ENCODE data around the gene RAMACL.

RAMACL gene

DNA sequence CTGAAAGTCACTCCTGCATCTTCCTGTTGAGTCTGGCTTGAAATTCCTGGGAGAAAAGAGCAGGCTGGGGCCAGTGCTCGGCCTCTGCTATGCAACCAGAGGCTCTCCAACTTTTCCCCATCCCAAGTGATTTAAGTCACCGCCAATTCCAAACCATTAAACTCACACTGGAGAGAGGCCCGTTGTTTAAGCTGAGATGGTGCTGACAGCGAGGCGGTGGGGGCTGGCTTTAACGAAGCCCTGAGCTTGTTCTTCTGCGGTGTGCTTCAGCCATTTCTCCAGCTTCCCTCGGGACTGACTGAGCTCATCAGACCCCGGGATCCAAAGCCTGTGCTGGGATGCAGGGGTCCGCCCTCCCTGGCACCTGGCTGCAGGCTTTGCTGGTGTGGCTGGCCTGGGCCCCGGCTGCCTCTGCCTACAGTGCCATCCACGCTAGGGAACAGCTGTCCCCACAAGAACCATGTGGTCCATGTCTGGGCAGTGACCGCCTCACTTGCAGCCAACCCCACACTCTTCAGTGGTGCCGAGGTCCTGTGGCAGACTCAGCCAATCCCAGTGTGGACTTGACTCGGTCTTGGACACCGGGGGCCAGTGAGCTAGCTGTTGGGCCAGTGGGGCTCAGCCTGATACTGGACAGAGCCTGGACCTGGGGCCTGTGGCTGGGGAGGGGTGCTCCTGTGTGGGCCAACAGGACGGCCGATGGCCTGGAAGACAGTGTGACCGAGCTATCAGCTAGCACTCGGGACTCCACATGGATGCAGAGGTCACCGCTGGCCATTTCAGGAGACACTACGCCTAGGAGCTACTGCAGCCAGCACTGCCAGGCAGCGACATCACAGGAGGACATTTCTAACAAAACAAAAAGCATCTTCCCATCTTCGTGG, 21.2 kb downstream of the RAMACL start:
- no peak for DNase-seq
- no peak for ATAC-seq
- H3K27me3 Mint-ChIP-seq, result no peaks in the 10 kb centered on the region
- peaks cover 1% of the 10 kb centered on the region for H3K9me3 Mint-ChIP-seq
- no peaks in the 10 kb centered on the region for H3K4me1 Mint-ChIP-seq
- H3K36me3 Mint-ChIP-seq (ENCODE audit: low read depth), result no peaks in the 10 kb centered on the region
- no peak overlapping the region for H3K27ac Mint-ChIP-seq
- H3K4me3 Mint-ChIP-seq, result no peak overlapping the region

DNA sequence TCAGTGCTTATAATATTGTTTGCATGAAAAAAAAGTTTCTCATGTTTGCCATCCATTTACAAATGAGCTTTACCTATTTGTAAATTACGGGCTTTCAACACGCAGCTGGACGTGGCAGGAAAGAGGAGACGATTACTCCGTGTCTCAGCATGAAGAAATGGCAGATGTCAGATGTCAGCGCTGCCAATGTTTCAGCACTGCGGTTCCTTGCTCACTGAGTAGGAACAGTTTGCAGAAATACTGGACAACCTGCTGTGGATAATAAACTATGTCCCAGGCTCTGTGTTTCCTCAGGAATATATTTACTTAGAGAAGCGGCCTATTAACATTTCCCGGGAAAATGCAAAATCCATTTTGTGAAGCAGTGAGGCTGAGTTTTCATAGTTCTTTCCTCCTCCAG, 22.7 kb downstream of the RAMACL start:
- ATAC-seq (no peak), DNase-seq (no peak)
- H3K27ac Mint-ChIP-seq, result no peak overlapping the region
- H3K27me3 Mint-ChIP-seq, result no peaks in the 10 kb centered on the region
- no peak overlapping the region for H3K4me3 Mint-ChIP-seq
- peaks cover 4% of the 10 kb centered on the region for H3K36me3 Mint-ChIP-seq (ENCODE audit: low read depth)
- no peaks in the 10 kb centered on the region for H3K4me1 Mint-ChIP-seq
- H3K9me3 Mint-ChIP-seq, result peaks cover 17% of the 10 kb centered on the region

DNA sequence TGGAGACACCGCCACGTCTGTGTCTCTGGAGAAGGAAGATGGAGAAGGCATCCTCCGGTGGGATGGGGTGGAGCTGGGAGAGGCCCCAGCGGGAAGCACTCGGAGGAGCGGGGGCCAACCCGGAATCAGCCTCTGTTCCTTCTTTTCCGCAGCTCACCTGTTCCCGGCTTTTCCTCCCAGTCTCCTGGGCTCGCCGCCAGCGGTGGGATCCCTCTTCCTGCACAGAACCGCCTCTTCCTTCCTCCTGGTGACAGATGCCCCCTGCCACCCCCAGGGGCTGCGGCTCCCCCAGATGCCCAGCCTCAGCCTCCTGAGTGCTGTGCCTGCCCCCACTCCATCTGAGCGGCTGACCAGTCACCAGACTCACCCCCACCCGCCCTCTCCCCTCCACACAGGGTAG, 23.3 kb downstream of the RAMACL start:
- Mint-ChIP-seq H3K4me1 (no peaks in the 10 kb centered on the region), H3K4me3 (no peak overlapping the region)

DNA sequence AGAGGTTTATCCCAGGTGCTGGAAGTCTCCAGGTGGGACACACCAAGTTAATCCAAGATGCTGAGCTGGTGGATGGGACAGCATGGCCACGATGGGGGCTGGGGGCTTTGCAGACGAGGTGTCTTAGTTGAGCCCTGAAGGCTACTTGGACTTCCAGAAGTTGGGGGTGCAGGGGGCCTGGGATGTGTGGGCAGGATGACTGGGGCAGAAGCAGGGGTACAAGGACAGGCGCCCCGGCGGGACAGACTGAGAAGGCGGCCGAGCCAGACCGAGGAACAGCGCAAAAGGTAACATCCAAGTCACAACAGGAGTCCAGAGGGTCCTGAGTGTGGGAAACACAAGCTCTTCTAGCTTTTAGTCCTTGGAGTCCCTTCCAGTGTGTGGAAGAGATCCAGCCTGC, 23.8 kb downstream of the RAMACL start:
- peaks cover 20% of the 10 kb centered on the region for H3K9me3 Mint-ChIP-seq
- ATAC-seq (no peak), DNase-seq (no peak)
- H3K27ac Mint-ChIP-seq, result no peak overlapping the region
- no peaks in the 10 kb centered on the region for H3K27me3 Mint-ChIP-seq
- H3K4me1 Mint-ChIP-seq, result no peaks in the 10 kb centered on the region
- H3K36me3 Mint-ChIP-seq (ENCODE audit: low read depth), result peaks cover 4% of the 10 kb centered on the region
- no peak overlapping the region for H3K4me3 Mint-ChIP-seq

More for the DNA sequence above, 23.3 kb downstream of the RAMACL start:
- Mint-ChIP-seq H3K27ac (no peak overlapping the region), H3K36me3 (ENCODE audit: low read depth) (peaks cover 4% of the 10 kb centered on the region), H3K9me3 (peaks cover 20% of the 10 kb centered on the region), H3K27me3 (no peaks in the 10 kb centered on the region)
- DNase-seq (no peak), ATAC-seq (no peak)

DNA sequence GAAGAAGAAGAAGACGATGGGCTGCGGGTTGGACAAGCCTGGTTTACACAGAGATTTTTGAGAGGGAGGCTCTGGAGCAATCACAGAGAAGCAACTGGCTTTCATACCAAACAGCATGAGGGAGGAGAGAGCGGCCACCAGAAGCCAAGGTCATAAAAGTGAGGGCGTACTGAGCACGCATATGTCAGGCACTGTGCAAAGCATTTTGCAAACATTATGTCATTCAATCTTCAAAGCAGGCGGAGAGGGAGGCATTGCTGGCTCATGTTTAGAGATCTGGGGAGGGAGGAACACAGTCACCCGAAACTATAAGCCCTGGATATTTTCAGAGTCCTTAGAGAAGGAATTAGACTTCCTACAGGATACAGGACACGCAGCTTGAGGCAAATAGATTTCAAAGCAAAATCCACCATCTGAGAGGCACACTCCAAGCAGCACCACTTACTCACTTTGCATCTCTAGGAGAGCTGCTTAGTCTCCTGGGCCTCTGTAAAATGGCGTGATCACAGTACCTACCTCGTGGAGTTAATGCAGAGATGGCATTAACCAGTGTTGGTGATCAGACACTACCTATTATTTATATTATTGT, 24.6 kb downstream of the RAMACL start:
- H3K9me3 Mint-ChIP-seq, result peaks cover 20% of the 10 kb centered on the region
- no peak for DNase-seq
- no peak for ATAC-seq
- H3K27ac Mint-ChIP-seq, result no peak overlapping the region
- peaks cover 4% of the 10 kb centered on the region for H3K36me3 Mint-ChIP-seq (ENCODE audit: low read depth)
- no peaks in the 10 kb centered on the region for H3K27me3 Mint-ChIP-seq
- no peak overlapping the region for H3K4me3 Mint-ChIP-seq
- peaks cover 5% of the 10 kb centered on the region for H3K4me1 Mint-ChIP-seq

DNA sequence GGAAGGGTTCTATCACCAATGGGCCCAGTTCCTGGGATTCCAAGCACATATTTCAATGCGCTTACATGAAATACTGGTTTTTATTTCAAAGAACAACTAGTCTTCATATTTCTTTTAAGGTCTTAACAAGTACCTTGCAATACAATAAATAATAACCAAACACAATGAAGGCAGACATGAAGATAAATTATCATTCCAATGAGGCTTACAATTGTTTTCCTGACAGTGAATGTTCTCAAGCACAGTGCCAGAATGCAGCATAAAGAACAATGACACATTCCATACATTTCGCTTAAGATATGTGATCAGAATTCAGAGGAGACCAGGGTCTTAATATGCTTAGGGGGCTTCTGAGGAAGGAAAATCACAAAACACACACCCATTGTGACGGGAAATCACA, 26.3 kb downstream of the RAMACL start:
- ATAC-seq (no peak), DNase-seq (no peak)
- H3K27ac Mint-ChIP-seq, result no peak overlapping the region
- peaks cover 10% of the 10 kb centered on the region for H3K4me1 Mint-ChIP-seq
- peaks cover 3% of the 10 kb centered on the region for H3K27me3 Mint-ChIP-seq
- H3K4me3 Mint-ChIP-seq, result no peak overlapping the region
- H3K36me3 Mint-ChIP-seq (ENCODE audit: low read depth), result peaks cover 4% of the 10 kb centered on the region
- peaks cover 20% of the 10 kb centered on the region for H3K9me3 Mint-ChIP-seq

DNA sequence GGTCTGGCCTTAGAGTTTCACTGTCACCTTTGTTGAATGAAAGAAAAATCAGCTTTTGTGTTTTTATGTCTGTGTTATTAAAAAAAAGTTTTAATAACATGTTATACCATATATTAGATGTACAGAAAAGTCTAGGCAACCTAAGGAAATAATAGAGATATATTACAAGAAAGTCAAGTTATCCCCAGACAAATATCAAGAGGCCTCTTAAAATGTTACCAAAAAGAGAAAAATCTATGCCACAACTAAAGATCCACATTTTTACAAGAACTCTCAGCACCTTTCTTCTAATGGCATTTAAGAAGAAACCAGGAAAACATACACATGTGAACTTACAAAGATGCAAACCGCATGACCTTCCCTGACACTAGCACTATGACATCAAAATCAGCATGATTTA, 26.8 kb downstream of the RAMACL start:
- peaks cover 3% of the 10 kb centered on the region for H3K27me3 Mint-ChIP-seq
- DNase-seq (no peak), ATAC-seq (no peak)
- no peak overlapping the region for H3K4me3 Mint-ChIP-seq
- no peak overlapping the region for H3K27ac Mint-ChIP-seq
- peaks cover 4% of the 10 kb centered on the region for H3K36me3 Mint-ChIP-seq (ENCODE audit: low read depth)
- peaks cover 10% of the 10 kb centered on the region for H3K4me1 Mint-ChIP-seq
- H3K9me3 Mint-ChIP-seq, result peaks cover 20% of the 10 kb centered on the region

DNA sequence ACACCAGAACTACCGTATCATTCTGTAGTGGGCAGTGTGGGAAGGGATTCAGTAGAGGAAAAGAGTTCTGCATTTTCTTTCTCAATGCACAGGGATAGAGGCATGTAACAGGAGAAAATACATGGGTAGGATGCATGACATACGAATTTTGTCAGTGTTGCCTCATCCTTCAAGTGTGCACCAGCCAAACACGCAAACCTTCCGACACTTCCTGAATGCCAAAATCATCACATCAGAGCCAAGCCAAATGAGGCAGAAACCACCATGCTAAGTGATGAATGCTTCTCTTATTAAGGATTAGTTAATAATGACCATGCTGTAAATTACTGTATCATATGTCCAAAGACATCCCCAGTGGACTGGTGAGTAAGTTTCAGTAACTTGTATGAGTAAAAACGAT, 27.3 kb downstream of the RAMACL start:
- DNase-seq, result no peak
- Mint-ChIP-seq H3K27me3 (peaks cover 3% of the 10 kb centered on the region), H3K36me3 (ENCODE audit: low read depth) (peaks cover 4% of the 10 kb centered on the region)

DNA sequence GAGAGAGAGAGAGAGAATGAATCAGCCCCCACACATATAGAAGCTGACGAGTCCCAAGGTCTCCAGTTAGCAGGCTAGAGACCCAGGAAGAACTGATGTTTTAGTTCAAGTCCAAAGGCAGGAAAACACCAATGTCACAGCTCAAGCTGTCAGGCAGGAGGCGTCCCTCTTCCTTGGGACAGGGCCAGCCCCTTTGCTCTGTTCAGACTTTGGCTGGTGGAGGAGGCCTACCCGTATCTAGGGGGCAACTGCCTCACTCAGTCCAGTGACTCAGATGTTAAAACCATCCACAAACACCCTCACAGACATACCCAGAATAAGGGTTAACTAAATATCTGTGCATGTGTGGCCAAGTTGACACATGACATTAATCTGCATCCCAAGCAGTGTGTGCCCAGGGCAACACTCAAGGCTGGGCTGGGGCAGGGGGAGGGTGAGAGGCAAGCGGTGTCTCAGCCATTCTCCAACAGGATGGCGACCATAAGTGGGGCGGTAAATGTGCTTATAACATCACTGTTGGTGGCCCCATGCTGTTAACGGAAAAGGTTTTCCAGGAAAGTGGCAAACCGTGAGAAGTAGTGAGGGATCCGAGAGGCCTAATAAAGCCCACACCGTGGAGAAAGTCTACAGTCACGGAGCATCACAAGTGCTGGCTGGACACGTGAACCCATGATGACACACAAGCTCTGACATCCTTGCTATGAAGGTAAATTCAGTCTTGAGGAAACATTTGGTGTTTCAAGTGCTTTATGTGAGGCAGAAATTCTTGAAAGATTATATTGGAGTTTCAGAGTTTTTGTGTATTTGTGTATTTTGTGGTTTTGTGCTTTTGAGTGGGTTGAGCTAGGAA, 28.1 kb downstream of the RAMACL start:
- peaks cover 20% of the 10 kb centered on the region for H3K9me3 Mint-ChIP-seq
- peaks cover 4% of the 10 kb centered on the region for H3K36me3 Mint-ChIP-seq (ENCODE audit: low read depth)
- no peak overlapping the region for H3K4me3 Mint-ChIP-seq
- H3K4me1 Mint-ChIP-seq, result peaks cover 10% of the 10 kb centered on the region
- ATAC-seq (no peak), DNase-seq (no peak)
- peaks cover 3% of the 10 kb centered on the region for H3K27me3 Mint-ChIP-seq
- no peak overlapping the region for H3K27ac Mint-ChIP-seq

More for the DNA sequence above, 27.3 kb downstream of the RAMACL start:
- no peak for ATAC-seq
- Mint-ChIP-seq H3K27ac (no peak overlapping the region), H3K9me3 (peaks cover 20% of the 10 kb centered on the region), H3K4me3 (no peak overlapping the region), H3K4me1 (peaks cover 10% of the 10 kb centered on the region)

DNA sequence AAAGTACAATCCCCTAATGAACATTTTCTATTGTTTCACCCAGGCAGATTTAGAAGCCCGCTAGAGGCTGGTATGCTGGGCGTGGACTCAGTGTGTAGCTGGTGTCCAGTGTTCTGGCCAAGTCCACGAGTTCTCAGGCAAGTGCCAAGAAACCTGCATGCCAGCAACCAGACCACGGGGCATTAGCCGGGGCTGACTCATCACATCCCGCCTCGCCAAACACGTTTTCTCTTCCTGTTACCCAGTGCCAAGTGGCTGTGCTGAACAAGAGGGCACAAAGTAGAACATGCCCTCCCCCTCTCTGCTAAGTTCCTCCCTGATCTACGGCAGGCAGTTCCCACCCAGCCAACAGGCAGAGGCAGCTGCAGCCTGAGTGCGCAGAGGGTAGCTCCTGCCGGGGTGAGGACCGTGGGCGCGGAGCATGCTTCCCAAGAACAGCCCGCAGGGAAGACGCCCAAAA, 29.6 kb downstream of the RAMACL start:
- DNase-seq (no peak), ATAC-seq (no peak)
- Mint-ChIP-seq H3K27ac (no peak overlapping the region), H3K36me3 (ENCODE audit: low read depth) (peaks cover 4% of the 10 kb centered on the region), H3K27me3 (peaks cover 3% of the 10 kb centered on the region), H3K4me1 (peaks cover 10% of the 10 kb centered on the region), H3K9me3 (peaks cover 20% of the 10 kb centered on the region), H3K4me3 (no peak overlapping the region)

DNA sequence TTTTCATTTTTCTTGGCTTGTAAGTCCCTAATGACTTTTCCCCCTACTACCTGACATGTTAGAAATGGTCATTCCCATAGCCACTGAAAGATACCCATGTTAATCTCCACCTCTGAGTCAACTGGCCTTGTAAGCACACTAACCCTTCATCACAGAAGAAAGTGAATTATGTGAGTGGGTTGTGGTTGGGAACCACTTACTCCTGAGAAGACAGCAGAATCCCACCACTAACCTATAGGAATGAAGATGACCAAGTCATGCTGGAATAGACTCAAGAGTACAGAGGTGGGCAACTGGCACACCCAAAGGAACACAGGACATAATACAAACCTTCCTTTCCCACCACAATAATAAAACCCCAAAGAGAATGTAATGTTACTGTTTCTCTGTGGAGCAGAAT, 30.1 kb downstream of the RAMACL start:
- no peak for ATAC-seq
- Mint-ChIP-seq H3K4me3 (no peak overlapping the region), H3K36me3 (ENCODE audit: low read depth) (peaks cover 4% of the 10 kb centered on the region), H3K4me1 (peaks cover 10% of the 10 kb centered on the region), H3K27ac (peak overlapping the region; percentile 1), H3K27me3 (peaks cover 3% of the 10 kb centered on the region), H3K9me3 (peaks cover 20% of the 10 kb centered on the region)
- DNase-seq, result no peak

DNA sequence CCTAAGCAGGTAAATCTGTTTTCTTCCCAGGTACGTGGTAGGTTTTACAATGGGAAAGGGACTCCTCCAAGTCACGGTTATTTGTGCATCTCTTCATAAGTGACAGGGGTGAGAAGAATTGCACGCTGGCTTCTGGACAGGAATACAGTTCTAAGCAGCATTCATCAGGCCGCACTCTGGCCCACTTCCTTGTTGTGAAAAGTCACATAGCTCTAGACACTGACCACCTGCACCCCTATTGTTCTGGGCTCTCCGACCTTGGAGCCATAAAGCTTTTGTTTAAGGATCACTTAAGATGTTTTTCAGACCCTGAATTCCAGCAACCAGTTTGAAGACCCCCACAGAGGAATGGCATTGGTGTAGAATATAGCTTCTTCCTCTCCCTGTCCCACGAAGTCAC, 31.4 kb downstream of the RAMACL start:
- no peak overlapping the region for H3K27ac Mint-ChIP-seq

DNA sequence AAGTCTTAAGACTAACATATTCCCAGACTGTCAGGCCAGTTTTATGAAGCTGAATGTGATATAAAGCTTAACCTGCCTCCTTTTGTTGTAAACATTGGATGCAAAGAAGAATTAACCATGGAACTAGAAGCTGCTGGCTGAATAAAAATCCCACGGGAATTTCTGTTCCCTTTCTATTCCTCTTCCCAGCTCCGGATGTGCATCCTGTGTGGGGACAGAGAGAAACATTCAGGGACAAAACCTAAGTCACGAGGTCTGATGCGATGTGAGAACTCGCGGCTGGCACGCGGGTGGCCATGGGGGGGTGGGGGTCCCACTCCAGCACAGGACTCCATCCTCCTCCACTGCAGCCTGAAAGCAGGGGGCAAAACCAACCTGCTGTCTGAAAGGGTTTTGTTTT, 32.2 kb downstream of the RAMACL start:
- Mint-ChIP-seq H3K4me1 (peaks cover 10% of the 10 kb centered on the region), H3K27ac (no peak overlapping the region), H3K4me3 (no peak overlapping the region), H3K36me3 (ENCODE audit: low read depth) (peaks cover 2% of the 10 kb centered on the region), H3K9me3 (peaks cover 8% of the 10 kb centered on the region), H3K27me3 (peaks cover 3% of the 10 kb centered on the region)
- DNase-seq, result no peak
- no peak for ATAC-seq

More for the DNA sequence above, 31.4 kb downstream of the RAMACL start:
- H3K36me3 Mint-ChIP-seq (ENCODE audit: low read depth), result peaks cover 4% of the 10 kb centered on the region
- no peak overlapping the region for H3K4me3 Mint-ChIP-seq
- no peak for DNase-seq
- peaks cover 16% of the 10 kb centered on the region for H3K9me3 Mint-ChIP-seq
- H3K27me3 Mint-ChIP-seq, result peaks cover 3% of the 10 kb centered on the region
- no peak for ATAC-seq
- peaks cover 10% of the 10 kb centered on the region for H3K4me1 Mint-ChIP-seq

DNA sequence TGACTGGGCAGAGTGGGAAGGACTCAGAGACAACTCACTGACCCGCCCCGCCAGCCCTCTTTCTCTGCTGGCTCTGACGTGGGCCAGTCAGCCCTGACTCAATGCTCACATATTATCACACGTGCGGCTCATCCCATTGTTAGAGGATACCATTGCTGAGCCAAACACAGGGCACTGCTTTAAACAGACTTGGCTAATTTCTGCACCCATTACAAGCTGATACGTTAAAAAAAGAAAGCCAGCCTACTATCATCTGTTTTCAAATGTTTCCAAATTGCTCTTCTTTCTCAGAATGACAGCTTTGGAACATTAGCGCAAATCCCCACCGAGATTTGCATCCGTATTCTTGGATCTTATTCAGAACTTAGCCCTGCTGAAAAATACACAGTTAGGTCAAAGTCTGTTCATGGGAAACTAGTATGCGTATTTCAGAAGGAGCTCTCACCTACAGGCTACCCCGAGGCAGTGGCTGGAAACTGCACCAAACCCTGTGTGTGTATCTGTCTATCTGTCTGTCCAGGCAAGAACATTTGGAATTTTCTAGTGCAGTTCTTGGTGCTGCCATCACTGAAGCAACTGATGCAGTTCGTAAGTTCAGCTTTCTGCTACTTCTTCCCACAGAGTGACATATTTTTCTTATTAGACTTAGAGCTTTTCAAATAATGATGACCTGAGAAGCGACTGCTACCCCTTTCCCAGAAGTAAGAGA, 32.8 kb downstream of the RAMACL start:
- H3K9me3 Mint-ChIP-seq, result peaks cover 2% of the 10 kb centered on the region
- no peak for DNase-seq
- no peak overlapping the region for H3K4me3 Mint-ChIP-seq
- H3K27me3 Mint-ChIP-seq, result peaks cover 3% of the 10 kb centered on the region
- no peak for ATAC-seq
- no peak overlapping the region for H3K27ac Mint-ChIP-seq
- peaks cover 10% of the 10 kb centered on the region for H3K4me1 Mint-ChIP-seq
- no peaks in the 10 kb centered on the region for H3K36me3 Mint-ChIP-seq (ENCODE audit: low read depth)
